OCI-LY3 (cell line): Measurements from ENCODE around the gene SND1.

ENCODE experiments used
- CTCF ChIP-seq: fragments of 200-600, 300-600 bp; sonication (generic); IDR thresholded peaks from 2 replicates; pipeline ENCODE4 v1.5.1; 2014; ENCODE audit warnings: antibody characterized with exemption, low read length, low read depth
- EZH2phosphoT487 ChIP-seq: fragments of 200-600 bp; shearing (Covaris generic); IDR thresholded peaks from 2 replicates; pipeline ENCODE4 v1.6.1; 2018; ENCODE audit warnings: antibody characterized with exemption, mixed run types, low read depth

DNA sequence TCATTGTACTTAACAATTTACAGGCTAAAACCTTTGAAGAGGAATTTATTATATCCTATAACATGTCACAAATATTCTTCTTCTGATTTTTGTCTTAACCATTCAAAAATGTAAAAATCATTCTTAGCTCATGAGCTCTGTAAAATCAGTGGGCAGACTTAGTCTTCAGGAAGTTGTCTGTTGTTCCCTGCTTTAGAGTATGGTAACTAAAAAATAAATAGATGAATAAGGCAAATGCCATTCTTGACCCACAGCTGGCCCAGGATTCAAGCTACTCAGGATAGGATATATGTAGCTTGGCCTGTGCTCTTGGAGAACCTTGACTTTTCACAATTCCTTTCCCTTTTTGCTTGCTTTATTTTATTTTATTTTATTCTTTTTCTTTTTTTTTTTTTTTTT lies 327.7 kb downstream of the SND1 start:
- TF ChIP-seq CTCF (no peak), EZH2phosphoT487 (no peak)
